Astrocyte (in vitro differentiated cells and primary cell): Measurements from ENCODE around the gene WDR93. TPM values are rescaled to one million over a fixed set of nuclear protein-coding genes. Genes with fewer than 3 reads are reported as not detected.

Source experiments
- DNase-seq: peaks from one replicate; pipeline ENCODE4 v3.0.0-alpha.2; 2010; ENCODE audit warnings: low read depth
- FAIRE-seq: peaks from 2 replicates; lab custom pipeline; 2011; peaks lifted over from hg19 to GRCh38; lab: Jason Lieb, UNC
- H2AFZ ChIP-seq: 2 replicates; pipeline ENCODE4 v1.6.0; 2012; ENCODE audit warnings: low read depth, low read length, inconsistent platforms
- H3K27ac ChIP-seq: 2 replicates; pipeline ENCODE4 v1.5.1; 2011; ENCODE audit warnings: low read depth, low read length, inconsistent platforms
- H3K27me3 ChIP-seq: 2 replicates; pipeline ENCODE4 v1.6.0; 2011; ENCODE audit warnings: low read length, inconsistent platforms; ENCODE audit not compliant: insufficient read depth
- H3K36me3 ChIP-seq: 2 replicates; pipeline ENCODE4 v1.5.1; 2011; ENCODE audit warnings: low read length, inconsistent platforms; ENCODE audit not compliant: insufficient read depth
- H3K4me1 ChIP-seq: 2 replicates; pipeline ENCODE4 v1.5.1; 2011; ENCODE audit warnings: low read length, inconsistent platforms; ENCODE audit not compliant: insufficient read depth
- H3K4me2 ChIP-seq: 2 replicates; pipeline ENCODE4 v1.6.0; 2012; ENCODE audit warnings: low read length, inconsistent platforms
- H3K4me3 ChIP-seq: 2 replicates; pipeline ENCODE4 v1.5.1; 2011; ENCODE audit warnings: low read depth, mild to moderate bottlenecking, low read length, inconsistent platforms; ENCODE audit not compliant: insufficient read depth
- H3K79me2 ChIP-seq: 2 replicates; pipeline ENCODE4 v1.6.0; 2012; ENCODE audit warnings: mild to moderate bottlenecking, low read length, inconsistent platforms; ENCODE audit not compliant: insufficient read depth
- H3K9ac ChIP-seq: 2 replicates; pipeline ENCODE4 v1.6.0; 2012; ENCODE audit warnings: mild to moderate bottlenecking, low read length, inconsistent platforms
- H3K9me3 ChIP-seq: 2 replicates; pipeline ENCODE4 v1.5.1; 2012; ENCODE audit warnings: low read depth, mild to moderate bottlenecking, low read length, inconsistent platforms; ENCODE audit not compliant: insufficient read depth
- H4K20me1 ChIP-seq: 2 replicates; pipeline ENCODE4 v1.6.0; 2012; ENCODE audit warnings: low read length, inconsistent platforms; ENCODE audit not compliant: insufficient read depth
- H3K27ac Mint-ChIP-seq: one replicate; pipeline ENCODE4 v1.8.0; 2021; ENCODE audit warnings: mild to moderate bottlenecking, mixed read lengths; ENCODE audit not compliant: unreplicated experiment
- H3K27me3 Mint-ChIP-seq: one replicate; pipeline ENCODE4 v1.8.0; 2021; ENCODE audit warnings: low read depth, mixed read lengths; ENCODE audit not compliant: unreplicated experiment
- H3K36me3 Mint-ChIP-seq: one replicate; pipeline ENCODE4 v1.8.0; 2021; ENCODE audit warnings: low read depth, mixed read lengths; ENCODE audit not compliant: unreplicated experiment
- H3K4me1 Mint-ChIP-seq: one replicate; pipeline ENCODE4 v1.8.0; 2021; ENCODE audit warnings: low read depth, mixed read lengths; ENCODE audit not compliant: unreplicated experiment
- H3K4me3 Mint-ChIP-seq: one replicate; pipeline ENCODE4 v1.8.0; 2021; ENCODE audit warnings: mild to moderate bottlenecking, moderate library complexity, mixed read lengths; ENCODE audit not compliant: unreplicated experiment
- H3K9me3 Mint-ChIP-seq: one replicate; pipeline ENCODE4 v1.8.0; 2021; ENCODE audit warnings: mild to moderate bottlenecking, mixed read lengths; ENCODE audit not compliant: unreplicated experiment
- CTCF ChIP-seq: IDR thresholded peaks from 2 replicates; pipeline ENCODE4 v1.5.1; 2011; ENCODE audit warnings: low read depth, mild to moderate bottlenecking, inconsistent platforms, low read length, moderate library complexity; ENCODE audit not compliant: insufficient read depth
- EZH2 ChIP-seq: IDR thresholded peaks from 2 replicates; pipeline ENCODE4 v1.6.1; 2012; ENCODE audit warnings: mild to moderate bottlenecking, low read length, inconsistent platforms; ENCODE audit not compliant: insufficient read depth
- total RNA-seq: library from RNA; stranded (reverse); gene quantifications from 2 replicates; pipeline ENCODE4 v1.2.1, GENCODE V29; 2021

WDR93 gene
- total RNA-seq, 1 donor from 2014 or later = not detected

GRCh38 chr15:89669309-89669865 lies 21.2 kb upstream of the WDR93 start:
- peaks cover 7% of the 10 kb centered on the region for H3K4me1 Mint-ChIP-seq
- DNase-seq (no peak), FAIRE-seq (no peak)
- peaks cover 24% of the 10 kb centered on the region for H3K27me3 Mint-ChIP-seq
- TF ChIP-seq EZH2 (no peak), CTCF (no peak)
- H3K9ac ChIP-seq = no peak overlapping the region
- H3K27ac Mint-ChIP-seq = no peak overlapping the region
- no peak overlapping the region for H3K4me2 ChIP-seq
- no peak overlapping the region for H3K4me3 ChIP-seq
- no peak overlapping the region for H3K27ac ChIP-seq
- peaks cover 3% of the 10 kb centered on the region for H3K27me3 ChIP-seq
- no peaks in the 10 kb centered on the region for H3K9me3 ChIP-seq
- H3K36me3 ChIP-seq = no peaks in the 10 kb centered on the region
- no peaks in the 10 kb centered on the region for H4K20me1 ChIP-seq
- H3K79me2 ChIP-seq = no peaks in the 10 kb centered on the region
- peaks cover 7% of the 10 kb centered on the region for H3K9me3 Mint-ChIP-seq
- no peak overlapping the region for H3K4me3 Mint-ChIP-seq
- peaks cover 1% of the 10 kb centered on the region for H3K36me3 Mint-ChIP-seq
- H2AFZ ChIP-seq = no peak overlapping the region
- peaks cover 7% of the 10 kb centered on the region for H3K4me1 ChIP-seq

- no peak for FAIRE-seq
- Mint-ChIP-seq H3K27me3 (peaks cover 26% of the 10 kb centered on the region), H3K9me3 (peaks cover 7% of the 10 kb centered on the region), H3K36me3 (peaks cover 1% of the 10 kb centered on the region), H3K4me1 (peaks cover 7% of the 10 kb centered on the region), H3K4me3 (no peak overlapping the region), H3K27ac (no peak overlapping the region)
- no peak for DNase-seq
- TF ChIP-seq EZH2 = no peak
- no peak for TF ChIP-seq CTCF
- Histone ChIP-seq H3K36me3 (no peaks in the 10 kb centered on the region), H4K20me1 (no peaks in the 10 kb centered on the region), H3K4me1 (peaks cover 5% of the 10 kb centered on the region), H3K4me2 (no peak overlapping the region), H3K9me3 (no peaks in the 10 kb centered on the region), H3K9ac (no peak overlapping the region), H3K79me2 (no peaks in the 10 kb centered on the region), H3K27ac (no peak overlapping the region), H3K27me3 (peaks cover 3% of the 10 kb centered on the region), H3K4me3 (no peak overlapping the region), H2AFZ (no peak overlapping the region)
Observed at GRCh38 chr15:89669941-89670340, 20.7 kb upstream of the WDR93 start.

DNA sequence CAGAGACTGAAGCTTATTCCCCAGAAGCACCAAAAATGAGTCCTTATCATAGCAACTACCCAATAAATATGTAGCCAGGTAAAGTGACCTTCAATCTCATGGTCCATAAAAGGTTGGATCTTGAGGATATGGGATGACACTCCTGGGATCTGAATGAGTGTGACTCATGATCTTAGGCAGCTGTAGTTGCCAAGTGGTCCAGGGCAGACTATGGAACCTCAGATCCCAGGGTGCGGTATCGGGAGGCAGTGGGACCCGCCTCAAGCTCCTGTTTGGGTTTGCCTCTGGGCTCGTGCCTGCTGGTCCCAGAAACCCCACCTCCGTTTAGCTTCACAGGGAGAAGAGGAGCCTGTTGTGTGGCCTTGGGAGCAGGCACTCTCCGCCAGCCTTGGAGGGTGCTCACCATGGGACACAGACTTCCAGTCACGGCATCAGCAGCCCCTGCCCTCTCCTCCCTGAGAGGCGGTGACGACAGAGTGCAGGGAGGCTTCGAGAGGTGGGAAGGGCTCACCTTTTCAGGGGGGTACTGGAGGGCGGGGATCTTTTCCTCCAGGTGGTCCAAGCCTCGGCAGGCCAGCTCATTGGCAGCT lies 19.5 kb upstream of the WDR93 start:
- DNase-seq (no peak), FAIRE-seq (no peak)
- Histone ChIP-seq H4K20me1 (no peaks in the 10 kb centered on the region), H3K36me3 (no peaks in the 10 kb centered on the region), H2AFZ (no peak overlapping the region), H3K79me2 (no peaks in the 10 kb centered on the region), H3K27me3 (peaks cover 3% of the 10 kb centered on the region), H3K27ac (no peak overlapping the region), H3K4me2 (no peak overlapping the region), H3K9ac (no peak overlapping the region), H3K9me3 (no peaks in the 10 kb centered on the region), H3K4me1 (peaks cover under 1% of the 10 kb centered on the region), H3K4me3 (no peak overlapping the region)
- H3K27me3 Mint-ChIP-seq = peaks cover 28% of the 10 kb centered on the region
- H3K4me1 Mint-ChIP-seq = peaks cover 7% of the 10 kb centered on the region
- no peak overlapping the region for H3K4me3 Mint-ChIP-seq
- TF ChIP-seq CTCF (no peak), EZH2 (no peak)
- H3K36me3 Mint-ChIP-seq = peaks cover 1% of the 10 kb centered on the region
- no peak overlapping the region for H3K27ac Mint-ChIP-seq
- peaks cover 7% of the 10 kb centered on the region for H3K9me3 Mint-ChIP-seq
